Measurements from ENCODE around the gene CAMK1. TPM values are rescaled to one million over a fixed set of nuclear protein-coding genes. Genes with fewer than 3 reads are reported as not detected.
A peak's percentile ranks its signal among the peaks of the same experiment; 100 is the strongest.

CAMK1 gene
- total RNA-seq, 1 experiment from 2014 or later: 2.0 TPM

DNA sequence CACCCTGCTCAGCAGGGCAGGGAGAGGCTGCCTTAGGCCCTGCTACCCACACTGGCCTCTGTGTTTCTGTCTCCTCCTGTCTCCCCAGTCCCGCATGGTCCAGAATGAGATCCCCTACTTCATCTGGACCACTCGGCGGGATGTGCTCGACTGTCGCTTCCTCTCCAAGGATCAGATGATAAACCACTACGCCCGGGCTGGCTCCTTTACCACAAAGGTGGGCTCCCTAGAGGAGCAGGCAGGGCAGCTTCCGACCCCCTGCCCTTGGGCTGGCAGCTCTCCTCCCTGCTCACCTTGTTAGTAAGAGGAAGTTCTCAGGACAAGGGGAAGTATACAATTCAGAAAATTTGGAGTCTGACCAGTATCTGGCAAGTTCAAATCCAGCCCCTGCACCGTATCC lies 46.2 kb upstream of the CAMK1 start:
- Histone ChIP-seq H3K36me3 (ENCODE audit: low read depth) (no peaks in the 10 kb centered on the region), H3K9me3 (ENCODE audit: insufficient read depth, low read depth) (no peaks in the 10 kb centered on the region), H2AFZ (no peak overlapping the region), H4K20me1 (ENCODE audit: insufficient read depth) (no peaks in the 10 kb centered on the region), H3F3A (ENCODE audit: insufficient read depth, low read depth) (no peaks in the 10 kb centered on the region; the same call in 1 of the 2 replicates), H3K27me3 (ENCODE audit: insufficient read depth, low read depth) (no peaks in the 10 kb centered on the region), H3K4me3 (no peak overlapping the region), H3K27ac (no peak overlapping the region), H3K4me1 (replicated peaks; ENCODE audit: insufficient read depth) (no peaks in the 10 kb centered on the region), H3K9me2 (ENCODE audit: insufficient read depth) (no peaks in the 10 kb centered on the region), H3K4me2 (no peak overlapping the region), H3K79me2 (ENCODE audit: low read depth) (no peaks in the 10 kb centered on the region)
- ChIA-PET POLR2A (ENCODE audit: unreplicated experiment) (no interaction called here), CTCF (no interaction called here)
- intact Hi-C loops (cut with micrococcal nuclease; ENCODE audit: unreplicated experiment): no loop called here
- no peak for TF ChIP-seq EZH2 (IDR thresholded peaks at IDR 0.05; ENCODE audit: low read depth)
- TF ChIP-seq, protein P1, sequence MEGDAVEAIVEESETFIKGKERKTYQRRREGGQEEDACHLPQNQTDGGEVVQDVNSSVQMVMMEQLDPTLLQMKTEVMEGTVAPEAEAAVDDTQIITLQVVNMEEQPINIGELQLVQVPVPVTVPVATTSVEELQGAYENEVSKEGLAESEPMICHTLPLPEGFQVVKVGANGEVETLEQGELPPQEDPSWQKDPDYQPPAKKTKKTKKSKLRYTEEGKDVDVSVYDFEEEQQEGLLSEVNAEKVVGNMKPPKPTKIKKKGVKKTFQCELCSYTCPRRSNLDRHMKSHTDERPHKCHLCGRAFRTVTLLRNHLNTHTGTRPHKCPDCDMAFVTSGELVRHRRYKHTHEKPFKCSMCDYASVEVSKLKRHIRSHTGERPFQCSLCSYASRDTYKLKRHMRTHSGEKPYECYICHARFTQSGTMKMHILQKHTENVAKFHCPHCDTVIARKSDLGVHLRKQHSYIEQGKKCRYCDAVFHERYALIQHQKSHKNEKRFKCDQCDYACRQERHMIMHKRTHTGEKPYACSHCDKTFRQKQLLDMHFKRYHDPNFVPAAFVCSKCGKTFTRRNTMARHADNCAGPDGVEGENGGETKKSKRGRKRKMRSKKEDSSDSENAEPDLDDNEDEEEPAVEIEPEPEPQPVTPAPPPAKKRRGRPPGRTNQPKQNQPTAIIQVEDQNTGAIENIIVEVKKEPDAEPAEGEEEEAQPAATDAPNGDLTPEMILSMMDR (conservative IDR thresholded peaks at IDR 0.05): no peak
- no peak for DNase-seq
- no TSS peak for BruUV-seq (replicated peaks)

DNA sequence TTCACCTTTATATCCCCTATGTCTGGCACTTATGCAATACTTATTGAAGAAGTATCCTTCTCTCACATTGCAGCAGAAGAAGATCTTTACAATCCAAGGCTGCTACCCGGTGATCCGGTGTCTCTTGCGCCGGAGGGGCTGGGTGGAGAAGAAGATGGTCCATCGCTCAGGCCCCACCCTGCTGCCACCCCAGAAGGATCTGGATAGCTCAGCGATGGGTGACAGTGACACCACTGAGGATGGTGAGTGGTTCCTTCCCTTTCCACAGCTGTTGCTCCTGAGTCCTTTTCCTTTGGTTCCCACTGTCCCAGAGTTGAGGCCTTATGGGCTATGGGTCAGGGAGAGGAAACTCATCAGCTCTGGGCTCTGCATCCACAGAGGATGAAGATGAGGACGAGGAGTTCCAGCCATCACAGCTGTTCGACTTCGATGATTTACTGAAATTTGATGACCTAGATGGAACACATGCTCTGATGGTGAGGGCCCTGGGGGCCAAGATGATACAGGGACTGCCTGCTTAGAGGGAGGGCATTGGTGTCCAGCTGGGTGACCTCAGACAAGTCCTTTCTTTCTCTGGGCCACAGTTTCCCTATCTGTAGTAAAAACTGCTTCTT lies 43.2 kb upstream of the CAMK1 start:
- TF ChIP-seq EZH2 (IDR thresholded peaks at IDR 0.05; ENCODE audit: low read depth): no peak
- ChIA-PET POLR2A (ENCODE audit: unreplicated experiment) (no interaction called here), CTCF (no interaction called here)
- Histone ChIP-seq H3K4me3 (no peak overlapping the region), H3K9me3 (ENCODE audit: insufficient read depth, low read depth) (no peaks in the 10 kb centered on the region), H3K27me3 (ENCODE audit: insufficient read depth, low read depth) (no peaks in the 10 kb centered on the region), H3K79me2 (ENCODE audit: low read depth) (no peaks in the 10 kb centered on the region), H3K27ac (no peak overlapping the region), H3K9me2 (ENCODE audit: insufficient read depth) (no peaks in the 10 kb centered on the region), H3K4me2 (no peak overlapping the region), H3K4me1 (replicated peaks; ENCODE audit: insufficient read depth) (peaks cover 19% of the 10 kb centered on the region), H2AFZ (no peak overlapping the region), H3F3A (ENCODE audit: insufficient read depth, low read depth) (peaks cover 17% of the 10 kb centered on the region), H3K36me3 (ENCODE audit: low read depth) (no peaks in the 10 kb centered on the region), H4K20me1 (ENCODE audit: insufficient read depth) (no peaks in the 10 kb centered on the region)
- no TSS peak for BruUV-seq (replicated peaks)
- intact Hi-C loops (cut with micrococcal nuclease; ENCODE audit: unreplicated experiment): no loop called here
- DNase-seq: no peak

DNA sequence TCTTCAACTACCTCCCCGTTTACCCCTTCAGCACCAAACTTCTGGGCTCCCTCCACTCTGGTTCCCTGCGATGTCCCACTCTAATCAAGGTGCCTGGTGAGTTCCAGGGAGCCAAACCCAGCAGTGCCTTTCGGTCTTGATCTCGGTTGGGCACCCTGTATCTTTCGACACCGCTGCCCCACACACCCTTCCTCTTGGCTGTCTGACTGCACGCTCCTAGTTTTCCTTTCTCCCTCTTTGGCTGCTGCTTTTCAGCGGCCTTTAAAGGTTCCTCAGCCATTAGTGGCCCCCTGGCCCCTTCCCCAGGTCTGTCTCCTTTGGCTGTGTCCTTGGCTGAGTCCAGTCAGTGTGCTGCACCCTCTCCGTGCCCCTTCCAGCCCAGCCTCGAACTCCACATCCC lies 41.1 kb upstream of the CAMK1 start:
- Histone ChIP-seq H3K79me2 (ENCODE audit: low read depth) (no peaks in the 10 kb centered on the region), H3F3A (ENCODE audit: insufficient read depth, low read depth) (peaks cover 36% of the 10 kb centered on the region), H2AFZ (peak overlapping the region; percentile 77; the same call in 1 of the 2 replicates), H3K9me2 (ENCODE audit: insufficient read depth) (no peaks in the 10 kb centered on the region), H3K27ac (no peak overlapping the region), H3K4me3 (peak overlapping the region; percentile 66; the same call in 1 of the 2 replicates), H3K9me3 (ENCODE audit: insufficient read depth, low read depth) (no peaks in the 10 kb centered on the region), H4K20me1 (ENCODE audit: insufficient read depth) (no peaks in the 10 kb centered on the region), H3K27me3 (ENCODE audit: insufficient read depth, low read depth) (no peaks in the 10 kb centered on the region), H3K36me3 (ENCODE audit: low read depth) (no peaks in the 10 kb centered on the region), H3K4me2 (peak overlapping the region; percentile 95), H3K4me1 (replicated peaks; ENCODE audit: insufficient read depth) (peaks cover 19% of the 10 kb centered on the region)
- CTCF ChIA-PET: no interaction called here
- no peak for TF ChIP-seq EZH2 (IDR thresholded peaks at IDR 0.05; ENCODE audit: low read depth)
- TF ChIP-seq, protein P1 (conservative IDR thresholded peaks at IDR 0.05): no peak
- POLR2A ChIA-PET (ENCODE audit: unreplicated experiment): no interaction called here
- no peak for DNase-seq
- TSS peak; percentile 9 for BruUV-seq (replicated peaks)
- intact Hi-C loops (cut with micrococcal nuclease; ENCODE audit: unreplicated experiment): loop anchor here (2.0 kb wide), 1 partner anchor 136 kb away; no protein-coding TSS in a partner anchor

DNA sequence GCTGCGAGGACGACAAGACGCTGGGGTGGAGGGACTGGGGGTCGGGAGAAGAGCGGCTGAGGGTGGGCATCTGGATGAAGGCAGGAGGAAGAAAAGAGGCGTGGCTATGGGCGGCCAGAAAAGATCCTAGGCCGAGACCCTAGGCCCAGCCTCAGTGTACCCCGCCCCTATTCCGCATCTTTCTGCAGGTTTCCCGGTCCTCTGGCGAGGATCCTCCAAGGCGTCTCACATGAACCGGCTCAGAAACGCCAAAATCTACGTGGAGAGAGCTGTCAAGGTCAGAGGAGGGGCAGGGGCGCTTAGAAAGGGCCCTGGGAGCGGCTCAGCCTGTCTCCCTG lies 40.7 kb upstream of the CAMK1 start:
- H3K36me3 ChIP-seq (ENCODE audit: low read depth): 0 out of 2 replicates have a peak, but pooled peaks cover under 1% of the 10 kb centered on the region
- ChIA-PET CTCF (no interaction called here), POLR2A (ENCODE audit: unreplicated experiment) (no interaction called here)
- TF ChIP-seq EZH2 (IDR thresholded peaks at IDR 0.05; ENCODE audit: low read depth): no peak
- TF ChIP-seq, protein P1 (conservative IDR thresholded peaks at IDR 0.05): no peak
- H3F3A ChIP-seq (ENCODE audit: insufficient read depth, low read depth): peaks cover 36% of the 10 kb centered on the region
- intact Hi-C loops (cut with micrococcal nuclease; ENCODE audit: unreplicated experiment): loop anchor here (2.0 kb wide), 1 partner anchor 136 kb away; no protein-coding TSS in a partner anchor
- no peak for DNase-seq
- no peaks in the 10 kb centered on the region for H3K79me2 ChIP-seq (ENCODE audit: low read depth)
- H4K20me1 ChIP-seq (ENCODE audit: insufficient read depth): no peaks in the 10 kb centered on the region
- no peaks in the 10 kb centered on the region for H3K27me3 ChIP-seq (ENCODE audit: insufficient read depth, low read depth)
- peaks cover 19% of the 10 kb centered on the region for H3K4me1 ChIP-seq (replicated peaks; ENCODE audit: insufficient read depth)
- peak overlapping the region; percentile 77 for H2AFZ ChIP-seq
- BruUV-seq (replicated peaks): no TSS peak
- no peaks in the 10 kb centered on the region for H3K9me2 ChIP-seq (ENCODE audit: insufficient read depth)
- peak overlapping the region; percentile 66 for H3K4me3 ChIP-seq
- no peaks in the 10 kb centered on the region for H3K9me3 ChIP-seq (ENCODE audit: insufficient read depth, low read depth)
- H3K27ac ChIP-seq: no peak overlapping the region
- H3K4me2 ChIP-seq: peak overlapping the region; percentile 95

Data from PC-9 (cell line).